Measurements from ENCODE around the gene GOLT1B.

DNA sequence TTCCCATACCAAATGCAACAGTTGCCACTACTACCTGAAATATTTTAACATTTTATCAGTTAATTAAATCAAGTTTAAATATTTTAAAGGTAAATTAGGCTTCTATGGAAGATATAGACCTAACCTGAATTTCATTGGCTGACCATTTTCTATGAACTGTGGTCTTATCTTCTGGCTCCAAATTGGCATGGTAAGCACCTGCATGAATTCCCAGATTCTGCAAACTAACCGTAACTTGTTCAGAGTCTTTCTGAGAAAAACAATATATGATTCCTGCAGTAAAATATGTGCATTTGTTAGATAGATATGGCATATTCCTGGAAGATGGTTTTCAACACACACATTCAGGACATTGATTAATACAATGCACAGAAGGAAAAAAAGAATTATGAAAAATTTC lies 26.0 kb upstream of the GOLT1B start:
- TF ChIP-seq EP300 (IDR thresholded peaks at IDR 0.05) (no peak), POLR2A (IDR thresholded peaks at IDR 0.05; ENCODE audit: low read depth) (no peak), POLR2AphosphoS5 (IDR thresholded peaks at IDR 0.05) (no peak)
- TF ChIP-seq, protein P1, sequence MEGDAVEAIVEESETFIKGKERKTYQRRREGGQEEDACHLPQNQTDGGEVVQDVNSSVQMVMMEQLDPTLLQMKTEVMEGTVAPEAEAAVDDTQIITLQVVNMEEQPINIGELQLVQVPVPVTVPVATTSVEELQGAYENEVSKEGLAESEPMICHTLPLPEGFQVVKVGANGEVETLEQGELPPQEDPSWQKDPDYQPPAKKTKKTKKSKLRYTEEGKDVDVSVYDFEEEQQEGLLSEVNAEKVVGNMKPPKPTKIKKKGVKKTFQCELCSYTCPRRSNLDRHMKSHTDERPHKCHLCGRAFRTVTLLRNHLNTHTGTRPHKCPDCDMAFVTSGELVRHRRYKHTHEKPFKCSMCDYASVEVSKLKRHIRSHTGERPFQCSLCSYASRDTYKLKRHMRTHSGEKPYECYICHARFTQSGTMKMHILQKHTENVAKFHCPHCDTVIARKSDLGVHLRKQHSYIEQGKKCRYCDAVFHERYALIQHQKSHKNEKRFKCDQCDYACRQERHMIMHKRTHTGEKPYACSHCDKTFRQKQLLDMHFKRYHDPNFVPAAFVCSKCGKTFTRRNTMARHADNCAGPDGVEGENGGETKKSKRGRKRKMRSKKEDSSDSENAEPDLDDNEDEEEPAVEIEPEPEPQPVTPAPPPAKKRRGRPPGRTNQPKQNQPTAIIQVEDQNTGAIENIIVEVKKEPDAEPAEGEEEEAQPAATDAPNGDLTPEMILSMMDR (IDR thresholded peaks at IDR 0.05), result no peak
